NOMO-1 (cell line): ENCODE results near the gene CDH4.

Experiments used
- DNase-seq, 2 experiments: peaks; one replicate each; lab custom pipeline; 2025; ENCODE audit not compliant: unreplicated experiment in 2 of 2; lab: John Stamatoyannopoulos, UW

Gene CDH4

DNA sequence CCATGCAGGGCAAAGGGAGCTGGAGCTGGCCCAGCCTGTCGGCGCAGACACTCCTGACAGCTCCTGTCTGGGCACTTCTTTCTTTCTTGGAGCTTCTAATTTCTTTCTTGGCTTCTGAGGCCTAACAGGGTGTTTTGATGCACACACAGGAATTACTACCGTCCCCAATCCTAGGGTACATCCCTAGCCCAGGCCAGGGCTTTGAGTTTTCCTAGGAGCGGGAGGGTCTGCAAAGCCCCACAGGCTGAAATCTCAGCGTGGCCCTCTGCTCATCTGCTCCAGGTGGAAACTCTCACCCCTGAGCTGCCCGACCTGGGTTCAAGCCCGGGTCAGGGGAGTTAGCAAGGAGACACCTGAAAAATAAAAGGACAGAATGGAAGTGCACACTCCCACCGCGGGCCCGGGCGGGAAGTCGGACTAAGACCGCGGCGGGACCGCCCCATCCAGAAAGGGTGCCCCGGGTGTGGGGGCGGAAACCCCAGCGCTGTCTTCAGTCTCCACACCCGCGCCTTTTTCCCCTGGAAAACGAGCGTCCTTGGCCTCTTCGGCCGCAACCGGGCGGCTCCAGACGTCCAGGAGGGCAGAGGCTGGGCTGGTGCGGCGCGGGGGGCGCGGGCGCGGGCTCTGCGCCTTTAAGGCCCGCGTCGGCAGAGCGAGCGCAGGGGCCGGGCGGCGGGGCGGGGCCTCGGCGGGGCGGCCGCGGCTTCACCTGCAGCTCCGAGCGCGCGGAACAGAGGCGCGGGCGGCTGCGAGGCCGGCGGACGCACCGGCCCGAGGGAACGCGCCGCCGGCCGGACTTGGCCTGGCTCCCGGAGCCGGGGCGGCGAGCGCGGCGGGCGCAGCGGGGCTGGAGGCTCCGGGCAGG, at the start of gene CDH4:
TSS of gene CDH4 (plus strand) at position 733 of the 865 bp plus-strand sequence.
- no peak for DNase-seq

GRCh38 chr20:61203320-61203719, 48.7 kb upstream of the CDH4 start:
- DNase-seq: no peak

- no peak for DNase-seq
Observed at GRCh38 chr20:61204206-61204605, 47.9 kb upstream of the CDH4 start.

DNA sequence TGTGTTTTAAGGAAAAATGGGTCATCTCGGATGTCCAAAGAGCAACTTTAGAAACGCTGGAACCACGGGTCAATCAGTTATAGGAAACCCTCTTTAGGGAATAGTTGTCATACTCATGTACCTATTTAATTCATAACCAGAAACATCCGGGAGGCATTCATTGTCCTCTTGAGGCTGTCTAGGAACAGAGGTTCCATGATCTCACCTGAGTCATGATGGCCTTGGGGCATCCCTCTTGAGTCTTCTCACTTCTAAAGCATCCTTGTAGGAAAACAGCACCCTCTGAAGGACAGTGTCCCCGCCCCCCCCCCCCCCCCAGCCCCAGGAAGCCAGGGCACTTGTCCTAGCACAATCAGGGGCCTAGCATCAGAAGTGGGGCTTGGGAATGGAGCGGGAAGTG, 46.3 kb upstream of the CDH4 start:
- DNase-seq: no peak

- no peak for DNase-seq
Observed at GRCh38 chr20:61210862-61211261, 41.2 kb upstream of the CDH4 start.

- no peak for DNase-seq
Observed at GRCh38 chr20:61217848-61218247, 34.2 kb upstream of the CDH4 start.

- no peak for DNase-seq
Observed at GRCh38 chr20:61219021-61219431, 33.0 kb upstream of the CDH4 start.

DNA sequence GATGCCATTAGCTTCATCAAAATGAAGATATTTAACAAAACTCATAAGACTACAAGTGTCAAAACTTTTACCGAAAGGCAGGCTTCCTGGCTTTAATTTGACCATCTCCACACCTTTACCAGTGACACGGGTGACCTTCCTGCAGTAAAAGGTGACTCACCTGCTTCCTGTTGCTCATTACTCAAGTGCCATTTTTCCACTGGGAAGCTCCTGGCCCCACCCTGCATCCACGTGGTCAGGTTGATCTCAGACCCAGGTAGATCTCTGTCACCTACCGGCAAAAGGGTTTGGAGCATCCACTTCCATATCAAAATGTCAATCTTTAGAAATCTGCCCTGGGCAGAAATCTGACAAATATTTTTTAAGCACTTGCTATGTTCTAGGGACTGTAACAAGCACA, 31.9 kb upstream of the CDH4 start:
- no peak for DNase-seq

DNA sequence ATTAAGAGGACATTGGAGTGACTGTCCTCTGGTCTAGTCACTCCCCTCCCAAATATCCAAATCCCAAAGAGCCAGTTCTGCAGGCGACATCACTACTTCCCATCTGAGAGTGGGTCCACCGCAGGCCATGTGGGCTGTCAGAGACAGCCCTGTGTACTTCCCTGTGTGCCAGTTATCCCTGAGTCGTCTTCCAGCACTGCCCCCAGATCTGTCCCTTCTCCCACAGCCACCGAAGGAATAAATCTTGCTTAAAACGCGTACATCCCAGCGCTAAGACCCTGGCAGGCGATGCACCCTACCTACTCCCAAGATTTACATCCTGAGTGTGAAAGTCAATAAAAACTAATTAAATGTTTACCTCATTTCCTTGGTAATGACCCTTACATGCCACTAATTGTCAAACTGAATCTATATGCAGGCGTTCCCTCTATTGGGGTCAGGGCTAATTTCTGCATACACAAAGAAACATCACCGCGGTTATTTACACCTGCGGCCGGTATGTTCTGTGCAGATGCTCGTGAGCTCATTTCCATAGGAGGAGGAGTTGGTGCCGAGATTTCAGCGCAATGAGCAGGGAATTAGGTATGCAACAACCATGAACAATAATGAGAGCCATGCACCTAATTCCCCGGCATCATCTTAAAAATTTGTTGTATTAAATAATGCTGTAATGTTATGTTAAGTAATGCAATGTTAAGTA, 31.3 kb upstream of the CDH4 start:
- no peak for DNase-seq

- DNase-seq: no peak
Observed at GRCh38 chr20:61222699-61223098, 29.4 kb upstream of the CDH4 start.

GRCh38 chr20:61223121-61223520, 28.9 kb upstream of the CDH4 start:
- no peak for DNase-seq

GRCh38 chr20:61230166-61230565, 21.9 kb upstream of the CDH4 start:
- no peak for DNase-seq

- DNase-seq: no peak
Observed at GRCh38 chr20:61233590-61233989, 18.5 kb upstream of the CDH4 start.

- DNase-seq: no peak
Observed at GRCh38 chr20:61234224-61234890, 17.7 kb upstream of the CDH4 start.

GRCh38 chr20:61236713-61237112, 15.3 kb upstream of the CDH4 start:
- DNase-seq: no peak

- no peak for DNase-seq
Observed at GRCh38 chr20:61238813-61239212, 13.2 kb upstream of the CDH4 start.

DNA sequence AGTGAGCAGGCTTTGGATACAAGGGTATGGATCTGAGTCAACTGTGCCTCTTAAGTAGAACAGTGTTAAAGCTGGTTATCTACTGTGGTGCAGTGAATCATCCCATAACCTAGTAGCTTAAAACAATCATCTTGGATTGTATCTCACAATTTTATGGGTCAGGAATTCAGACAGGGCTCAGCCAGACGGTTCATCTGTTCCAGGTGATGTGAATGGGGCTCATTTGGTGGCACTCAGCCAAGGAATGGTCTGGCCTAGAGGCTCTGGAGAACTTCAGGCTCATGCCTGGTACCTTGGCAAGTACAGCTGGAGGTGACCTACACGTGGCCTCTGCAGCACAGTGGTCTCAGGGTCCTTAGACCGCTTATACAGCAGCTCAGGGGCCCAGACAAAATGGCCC, 11.2 kb upstream of the CDH4 start:
- no peak for DNase-seq

GRCh38 chr20:61244213-61244612, 7.8 kb upstream of the CDH4 start:
- DNase-seq: no peak

GRCh38 chr20:61246269-61246668, 5.8 kb upstream of the CDH4 start:
- no peak for DNase-seq

GRCh38 chr20:61249626-61250025, 2.4 kb upstream of the CDH4 start:
- no peak for DNase-seq

- no peak for DNase-seq
Observed at GRCh38 chr20:61252601-61253263, 671 bp downstream of the CDH4 start.
